Embryonic facial prominence (tissue), 1 donor: ENCODE data around the gene PLOD2.

Experiments used
- DNase-seq: peaks from one replicate; pipeline ENCODE4 v3.0.0-alpha.2; 2016; ENCODE audit errors: extremely low spot score

Gene PLOD2

GRCh38 chr3:146047485-146047884 is 113.5 kb downstream of the PLOD2 start:
- no peak for DNase-seq

- DNase-seq = no peak
Measured at GRCh38 chr3:146044046-146044445, 116.9 kb downstream of the PLOD2 start.

- no peak for DNase-seq
Measured at GRCh38 chr3:146040630-146041029, 120.4 kb downstream of the PLOD2 start.

- no peak for DNase-seq
Measured at GRCh38 chr3:146037697-146038096, 123.3 kb downstream of the PLOD2 start.

- no peak for DNase-seq
Measured at GRCh38 chr3:146036281-146036680, 124.7 kb downstream of the PLOD2 start.

GRCh38 chr3:146035366-146035765 is 125.6 kb downstream of the PLOD2 start:
- DNase-seq = no peak

GRCh38 chr3:146033950-146034349 is 127.0 kb downstream of the PLOD2 start:
- DNase-seq = no peak

- no peak for DNase-seq
Measured at GRCh38 chr3:146026547-146026946, 134.4 kb downstream of the PLOD2 start.

GRCh38 chr3:146024260-146024659 is 136.7 kb downstream of the PLOD2 start:
- no peak for DNase-seq

GRCh38 chr3:146020969-146021368 is 140.0 kb downstream of the PLOD2 start:
- no peak for DNase-seq

- no peak for DNase-seq
Measured at GRCh38 chr3:146019508-146019907, 141.5 kb downstream of the PLOD2 start.
